NT2/D1 (cell line): ENCODE results near the gene GAGE12G.
"Not testable (repeated sequence)": the region's sequence is repeated elsewhere in the genome, so short reads cannot be mapped to it uniquely, and the experiment has no call there.

Experiments
- SUZ12 ChIP-seq: IDR thresholded peaks from 2 replicates; pipeline ENCODE4 v1.6.1; 2011; ENCODE audit not compliant: insufficient read length, insufficient read depth; ENCODE audit errors: extremely low read depth
- YY1 ChIP-seq: IDR thresholded peaks from 2 replicates; pipeline ENCODE4 v1.6.1; 2011; ENCODE audit not compliant: insufficient read length, insufficient read depth
- ZNF274 ChIP-seq: IDR thresholded peaks from 2 replicates; pipeline ENCODE4 v1.6.1; 2011; ENCODE audit warnings: mild to moderate bottlenecking, low read depth, low read length

- TF ChIP-seq YY1, ZNF274, SUZ12: not testable (repeated sequence)
Measured at GRCh38 chrX:49568728-49569127, 1.5 kb upstream of the GAGE12G start.
